ENCODE data around the gene NEMF. TPM values are rescaled to one million over a fixed set of nuclear protein-coding genes. Genes with fewer than 3 reads are reported as not detected.

NEMF gene
- total RNA-seq, 1 donor from 2014 or later = 94.9 TPM

Other genes starting within 250 kb of the NEMF start
- 148 to 149 TPM (median 149 TPM) in 3 replicates for gene RPL36AL, start 232.2 kb downstream of the NEMF start, total RNA-seq
- gene MGAT2, start 232.0 kb downstream of the NEMF start, total RNA-seq = 18.7 to 20.3 TPM (median 19.2 TPM) in 3 replicates
- 10.8 to 11.8 TPM (median 11.5 TPM) in 3 replicates for gene DNAAF2, start 217.5 kb downstream of the NEMF start, total RNA-seq
- gene POLE2, start 164.6 kb downstream of the NEMF start, total RNA-seq = 8.3 to 9.3 TPM (median 8.5 TPM) in 3 replicates
- gene KLHDC1, start 159.7 kb downstream of the NEMF start, total RNA-seq = 4.9 to 6.6 TPM (median 6.6 TPM) in 3 replicates
- 60.1 to 60.3 TPM (median 60.2 TPM) in 3 replicates for gene KLHDC2, start 84.6 kb downstream of the NEMF start, total RNA-seq
- 33.7 to 36.0 TPM (median 34.0 TPM) in 3 replicates for gene ARF6, start 40.3 kb upstream of the NEMF start, total RNA-seq